HepG2 (cell line): Measurements from ENCODE around the gene TOPBP1. TPM values are rescaled to one million over a fixed set of nuclear protein-coding genes. Genes with fewer than 3 reads are reported as not detected.
A peak's percentile ranks its signal among the peaks of the same experiment; 100 is the strongest.

Source experiments
- CCDC6 ChIP-seq: sonication (generic); formaldehyde crosslinking; IDR thresholded peaks from 2 replicates; pipeline ENCODE4 v1.8.1; 2022; ENCODE audit warnings: mild to moderate bottlenecking, missing genetic modification reagents, moderate library complexity
- FOXO1 ChIP-seq: sonication (generic); formaldehyde crosslinking; IDR thresholded peaks from 2 replicates; pipeline ENCODE4 v1.4.0; 2020; ENCODE audit warnings: missing genetic modification reagents
- NFYC ChIP-seq: IDR thresholded peaks from 2 replicates; pipeline ENCODE4 v1.6.1; 2016; ENCODE audit warnings: missing genetic modification reagents, missing compliant biosample characterization
- PCBP1 ChIP-seq: fragments of 200-400 bp; formaldehyde crosslinking; IDR thresholded peaks from 2 replicates; pipeline ENCODE4 v1.6.1; 2017; ENCODE audit warnings: mild to moderate bottlenecking, low read depth, low read length, borderline replicate concordance
- SP1 ChIP-seq, 2 experiments: fragments of 450-650 bp in 1 of 2; sonication (generic) in 1 of 2; formaldehyde crosslinking in 1 of 2; IDR thresholded peaks; 2 replicates each; pipeline versions ENCODE4 v1.4.0 to v1.6.1; 2016 to 2020; ENCODE audit warnings: missing genetic modification reagents in 1 of 2
- ZNF136 ChIP-seq: sonication (generic); formaldehyde crosslinking; IDR thresholded peaks from 2 replicates; pipeline ENCODE4 v1.8.1; 2022; ENCODE audit warnings: low read depth, mild to moderate bottlenecking, moderate library complexity, missing genetic modification reagents
- ZNF331 ChIP-seq: sonication (generic); formaldehyde crosslinking; IDR thresholded peaks from 2 replicates; pipeline ENCODE4 v1.4.0; 2020; ENCODE audit warnings: missing genetic modification reagents
- ZNF546 ChIP-seq: sonication (generic); formaldehyde crosslinking; conservative IDR thresholded peaks from 2 replicates; pipeline ENCODE4 v1.8.1; 2023; ENCODE audit warnings: mild to moderate bottlenecking, missing genetic modification reagents
- polyA plus RNA-seq, 8 experiments: library from polyadenylated mRNA; depleted of rRNA in 3 of 8; stranded (reverse) in 7 of 8; unstranded in 1 of 8; fragments of >200 nt; fragmentation: Illumina TruSeq in 4 of 8; extraction: Trizol in 4 of 8; gene quantifications; 2 replicates each; pipeline versions ENCODE4 v1.2.1 to v1.2.3, GENCODE V29; 2011 to 2016; ENCODE audit warnings: low read depth in 4 of 8, missing spikeins in 1 of 8, mixed read lengths in 1 of 8; ENCODE audit not compliant: insufficient read depth in 1 of 8
- total RNA-seq, 5 experiments: library from RNA; depleted of rRNA; stranded (reverse); fragments of >200 nt; fragmentation: Illumina TruSeq; extraction: Trizol; gene quantifications; 2 replicates each; pipeline ENCODE4 v1.2.3, GENCODE V29; 2016; ENCODE audit warnings: low read depth in 1 of 5
- TF ChIP-seq, protein P1 (sequence below): sonication (generic); formaldehyde crosslinking; IDR thresholded peaks from 2 replicates; pipeline ENCODE4 v1.5.1; 2020; ENCODE audit warnings: mild to moderate bottlenecking, missing genetic modification reagents, borderline replicate concordance
- TF ChIP-seq, protein P2 (sequence below): sonication (generic); formaldehyde crosslinking; IDR thresholded peaks from 2 replicates; pipeline ENCODE4 v1.4.0; 2020; ENCODE audit warnings: missing genetic modification reagents, borderline replicate concordance
- TF ChIP-seq, protein P3 (sequence below): sonication (generic); formaldehyde crosslinking; IDR thresholded peaks from 2 replicates; pipeline ENCODE4 v1.5.0; 2020; ENCODE audit warnings: mild to moderate bottlenecking, missing genetic modification reagents, borderline replicate concordance
- TF ChIP-seq, protein P4 (sequence below): sonication (generic); formaldehyde crosslinking; IDR thresholded peaks from 2 replicates; pipeline ENCODE4 v1.4.0; 2020; ENCODE audit warnings: missing genetic modification reagents

Gene TOPBP1
- total and polyA plus RNA-seq, 2 of the 13 experiments (the other 11 are each of a cell fraction or from before 2014, with no cell fraction given) = 24.3 to 42.9 TPM

DNA sequence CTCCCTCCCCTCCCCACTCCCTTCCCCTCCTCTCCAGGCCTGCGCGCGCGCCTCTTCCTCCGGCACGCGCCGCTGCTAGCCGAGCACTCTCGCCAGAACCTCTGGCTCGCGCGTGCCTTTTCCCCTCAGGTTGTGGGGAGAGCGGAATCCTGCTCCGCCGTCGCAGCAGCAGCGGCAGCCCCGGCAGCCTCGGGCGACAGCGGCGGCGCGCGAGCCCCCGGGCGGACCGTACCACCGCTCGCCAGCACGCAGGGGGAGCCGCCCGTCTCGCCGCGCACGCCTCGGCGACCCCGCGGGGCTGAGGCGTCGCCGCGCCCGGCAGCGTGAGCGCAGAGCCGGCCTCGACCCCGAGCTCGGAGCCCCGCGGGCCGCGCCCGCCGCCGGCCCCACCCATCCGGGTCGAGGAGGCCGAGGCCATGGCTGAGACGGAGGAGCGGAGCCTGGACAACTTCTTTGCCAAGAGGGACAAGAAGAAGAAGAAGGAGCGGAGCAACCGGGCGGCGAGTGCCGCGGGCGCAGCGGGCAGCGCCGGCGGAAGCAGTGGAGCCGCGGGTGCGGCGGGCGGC, 88.0 kb downstream of the TOPBP1 start, which contains the start of gene CDV3 (continued):
- TF ChIP-seq ZNF136 (no peak), FOXO1 (no peak), ZNF331 (CRISPR knock-in tag) (peak; percentile 40; the same call in 1 of the 2 replicates), CCDC6 (0 out of 2 replicates have a peak, but pooled peaks have one; percentile 11), SP1 (IDR thresholded peaks at IDR 0.05) (no peak), SP1 (CRISPR knock-in tag; IDR thresholded peaks at IDR 0.05) (0 out of 2 replicates have a peak, but pooled peaks have one; percentile 0), NFYC (CRISPR knock-in tag) (no peak), ZNF546 (CRISPR knock-in tag) (0 out of 2 replicates have a peak, but pooled peaks have one; percentile 61), PCBP1 (no peak)
- TF ChIP-seq, protein P1, sequence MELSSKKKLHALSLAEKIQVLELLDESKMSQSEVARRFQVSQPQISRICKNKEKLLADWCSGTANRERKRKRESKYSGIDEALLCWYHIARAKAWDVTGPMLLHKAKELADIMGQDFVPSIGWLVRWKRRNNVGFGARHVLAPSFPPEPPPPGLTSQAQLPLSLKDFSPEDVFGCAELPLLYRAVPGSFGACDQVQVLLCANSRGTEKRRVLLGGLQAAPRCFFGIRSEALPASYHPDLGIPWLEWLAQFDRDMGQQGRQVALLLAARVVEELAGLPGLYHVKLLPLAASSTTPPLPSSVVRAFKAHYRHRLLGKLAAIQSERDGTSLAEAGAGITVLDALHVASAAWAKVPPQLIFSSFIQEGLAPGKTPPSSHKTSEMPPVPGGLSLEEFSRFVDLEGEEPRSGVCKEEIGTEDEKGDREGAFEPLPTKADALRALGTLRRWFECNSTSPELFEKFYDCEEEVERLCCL (CRISPR knock-in tag) = no peak
- TF ChIP-seq, protein P2, sequence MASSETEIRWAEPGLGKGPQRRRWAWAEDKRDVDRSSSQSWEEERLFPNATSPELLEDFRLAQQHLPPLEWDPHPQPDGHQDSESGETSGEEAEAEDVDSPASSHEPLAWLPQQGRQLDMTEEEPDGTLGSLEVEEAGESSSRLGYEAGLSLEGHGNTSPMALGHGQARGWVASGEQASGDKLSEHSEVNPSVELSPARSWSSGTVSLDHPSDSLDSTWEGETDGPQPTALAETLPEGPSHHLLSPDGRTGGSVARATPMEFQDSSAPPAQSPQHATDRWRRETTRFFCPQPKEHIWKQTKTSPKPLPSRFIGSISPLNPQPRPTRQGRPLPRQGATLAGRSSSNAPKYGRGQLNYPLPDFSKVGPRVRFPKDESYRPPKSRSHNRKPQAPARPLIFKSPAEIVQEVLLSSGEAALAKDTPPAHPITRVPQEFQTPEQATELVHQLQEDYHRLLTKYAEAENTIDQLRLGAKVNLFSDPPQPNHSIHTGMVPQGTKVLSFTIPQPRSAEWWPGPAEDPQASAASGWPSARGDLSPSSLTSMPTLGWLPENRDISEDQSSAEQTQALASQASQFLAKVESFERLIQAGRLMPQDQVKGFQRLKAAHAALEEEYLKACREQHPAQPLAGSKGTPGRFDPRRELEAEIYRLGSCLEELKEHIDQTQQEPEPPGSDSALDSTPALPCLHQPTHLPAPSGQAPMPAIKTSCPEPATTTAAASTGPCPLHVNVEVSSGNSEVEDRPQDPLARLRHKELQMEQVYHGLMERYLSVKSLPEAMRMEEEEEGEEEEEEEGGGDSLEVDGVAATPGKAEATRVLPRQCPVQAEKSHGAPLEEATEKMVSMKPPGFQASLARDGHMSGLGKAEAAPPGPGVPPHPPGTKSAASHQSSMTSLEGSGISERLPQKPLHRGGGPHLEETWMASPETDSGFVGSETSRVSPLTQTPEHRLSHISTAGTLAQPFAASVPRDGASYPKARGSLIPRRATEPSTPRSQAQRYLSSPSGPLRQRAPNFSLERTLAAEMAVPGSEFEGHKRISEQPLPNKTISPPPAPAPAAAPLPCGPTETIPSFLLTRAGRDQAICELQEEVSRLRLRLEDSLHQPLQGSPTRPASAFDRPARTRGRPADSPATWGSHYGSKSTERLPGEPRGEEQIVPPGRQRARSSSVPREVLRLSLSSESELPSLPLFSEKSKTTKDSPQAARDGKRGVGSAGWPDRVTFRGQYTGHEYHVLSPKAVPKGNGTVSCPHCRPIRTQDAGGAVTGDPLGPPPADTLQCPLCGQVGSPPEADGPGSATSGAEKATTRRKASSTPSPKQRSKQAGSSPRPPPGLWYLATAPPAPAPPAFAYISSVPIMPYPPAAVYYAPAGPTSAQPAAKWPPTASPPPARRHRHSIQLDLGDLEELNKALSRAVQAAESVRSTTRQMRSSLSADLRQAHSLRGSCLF (CRISPR knock-in tag) = no peak
- TF ChIP-seq, protein P3, sequence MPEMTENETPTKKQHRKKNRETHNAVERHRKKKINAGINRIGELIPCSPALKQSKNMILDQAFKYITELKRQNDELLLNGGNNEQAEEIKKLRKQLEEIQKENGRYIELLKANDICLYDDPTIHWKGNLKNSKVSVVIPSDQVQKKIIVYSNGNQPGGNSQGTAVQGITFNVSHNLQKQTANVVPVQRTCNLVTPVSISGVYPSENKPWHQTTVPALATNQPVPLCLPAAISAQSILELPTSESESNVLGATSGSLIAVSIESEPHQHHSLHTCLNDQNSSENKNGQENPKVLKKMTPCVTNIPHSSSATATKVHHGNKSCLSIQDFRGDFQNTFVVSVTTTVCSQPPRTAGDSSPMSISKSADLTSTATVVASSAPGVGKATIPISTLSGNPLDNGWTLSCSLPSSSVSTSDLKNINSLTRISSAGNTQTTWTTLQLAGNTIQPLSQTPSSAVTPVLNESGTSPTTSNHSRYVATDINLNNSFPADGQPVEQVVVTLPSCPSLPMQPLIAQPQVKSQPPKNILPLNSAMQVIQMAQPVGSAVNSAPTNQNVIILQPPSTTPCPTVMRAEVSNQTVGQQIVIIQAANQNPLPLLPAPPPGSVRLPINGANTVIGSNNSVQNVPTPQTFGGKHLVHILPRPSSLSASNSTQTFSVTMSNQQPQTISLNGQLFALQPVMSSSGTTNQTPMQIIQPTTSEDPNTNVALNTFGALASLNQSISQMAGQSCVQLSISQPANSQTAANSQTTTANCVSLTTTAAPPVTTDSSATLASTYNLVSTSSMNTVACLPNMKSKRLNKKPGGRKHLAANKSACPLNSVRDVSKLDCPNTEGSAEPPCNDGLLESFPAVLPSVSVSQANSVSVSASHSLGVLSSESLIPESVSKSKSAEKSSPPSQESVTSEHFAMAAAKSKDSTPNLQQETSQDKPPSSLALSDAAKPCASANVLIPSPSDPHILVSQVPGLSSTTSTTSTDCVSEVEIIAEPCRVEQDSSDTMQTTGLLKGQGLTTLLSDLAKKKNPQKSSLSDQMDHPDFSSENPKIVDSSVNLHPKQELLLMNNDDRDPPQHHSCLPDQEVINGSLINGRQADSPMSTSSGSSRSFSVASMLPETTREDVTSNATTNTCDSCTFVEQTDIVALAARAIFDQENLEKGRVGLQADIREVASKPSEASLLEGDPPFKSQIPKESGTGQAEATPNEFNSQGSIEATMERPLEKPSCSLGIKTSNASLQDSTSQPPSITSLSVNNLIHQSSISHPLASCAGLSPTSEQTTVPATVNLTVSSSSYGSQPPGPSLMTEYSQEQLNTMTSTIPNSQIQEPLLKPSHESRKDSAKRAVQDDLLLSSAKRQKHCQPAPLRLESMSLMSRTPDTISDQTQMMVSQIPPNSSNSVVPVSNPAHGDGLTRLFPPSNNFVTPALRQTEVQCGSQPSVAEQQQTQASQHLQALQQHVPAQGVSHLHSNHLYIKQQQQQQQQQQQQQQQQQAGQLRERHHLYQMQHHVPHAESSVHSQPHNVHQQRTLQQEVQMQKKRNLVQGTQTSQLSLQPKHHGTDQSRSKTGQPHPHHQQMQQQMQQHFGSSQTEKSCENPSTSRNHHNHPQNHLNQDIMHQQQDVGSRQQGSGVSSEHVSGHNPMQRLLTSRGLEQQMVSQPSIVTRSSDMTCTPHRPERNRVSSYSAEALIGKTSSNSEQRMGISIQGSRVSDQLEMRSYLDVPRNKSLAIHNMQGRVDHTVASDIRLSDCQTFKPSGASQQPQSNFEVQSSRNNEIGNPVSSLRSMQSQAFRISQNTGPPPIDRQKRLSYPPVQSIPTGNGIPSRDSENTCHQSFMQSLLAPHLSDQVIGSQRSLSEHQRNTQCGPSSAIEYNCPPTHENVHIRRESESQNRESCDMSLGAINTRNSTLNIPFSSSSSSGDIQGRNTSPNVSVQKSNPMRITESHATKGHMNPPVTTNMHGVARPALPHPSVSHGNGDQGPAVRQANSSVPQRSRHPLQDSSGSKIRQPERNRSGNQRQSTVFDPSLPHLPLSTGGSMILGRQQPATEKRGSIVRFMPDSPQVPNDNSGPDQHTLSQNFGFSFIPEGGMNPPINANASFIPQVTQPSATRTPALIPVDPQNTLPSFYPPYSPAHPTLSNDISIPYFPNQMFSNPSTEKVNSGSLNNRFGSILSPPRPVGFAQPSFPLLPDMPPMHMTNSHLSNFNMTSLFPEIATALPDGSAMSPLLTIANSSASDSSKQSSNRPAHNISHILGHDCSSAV (CRISPR knock-in tag) = no peak
- TF ChIP-seq, protein P4, sequence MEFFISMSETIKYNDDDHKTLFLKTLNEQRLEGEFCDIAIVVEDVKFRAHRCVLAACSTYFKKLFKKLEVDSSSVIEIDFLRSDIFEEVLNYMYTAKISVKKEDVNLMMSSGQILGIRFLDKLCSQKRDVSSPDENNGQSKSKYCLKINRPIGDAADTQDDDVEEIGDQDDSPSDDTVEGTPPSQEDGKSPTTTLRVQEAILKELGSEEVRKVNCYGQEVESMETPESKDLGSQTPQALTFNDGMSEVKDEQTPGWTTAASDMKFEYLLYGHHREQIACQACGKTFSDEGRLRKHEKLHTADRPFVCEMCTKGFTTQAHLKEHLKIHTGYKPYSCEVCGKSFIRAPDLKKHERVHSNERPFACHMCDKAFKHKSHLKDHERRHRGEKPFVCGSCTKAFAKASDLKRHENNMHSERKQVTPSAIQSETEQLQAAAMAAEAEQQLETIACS (CRISPR knock-in tag) = peak; percentile 84
